GM18907 (cell line): ENCODE data around the gene SLC26A4.
"Not testable (repeated sequence)": the region's sequence is repeated elsewhere in the genome, so short reads cannot be mapped to it uniquely, and the experiment has no call there.

Experiments
- ATAC-seq: cut with Tn5 transposase; IDR thresholded peaks from one replicate; pipeline ENCODE4 v1.9.1; 2021; ENCODE audit warnings: mild to moderate bottlenecking, moderate library complexity; ENCODE audit not compliant: unreplicated experiment

SLC26A4 gene

GRCh38 chr7:107660381-107661080 is at the start of gene SLC26A4:
TSS of gene SLC26A4 (plus strand) at chr7:107660828. CDS start at chr7:107661642, 814 bp downstream.
- peak; percentile 44 for ATAC-seq

GRCh38 chr7:107613439-107613838 is 47.2 kb upstream of the SLC26A4 start:
- ATAC-seq = no peak

DNA sequence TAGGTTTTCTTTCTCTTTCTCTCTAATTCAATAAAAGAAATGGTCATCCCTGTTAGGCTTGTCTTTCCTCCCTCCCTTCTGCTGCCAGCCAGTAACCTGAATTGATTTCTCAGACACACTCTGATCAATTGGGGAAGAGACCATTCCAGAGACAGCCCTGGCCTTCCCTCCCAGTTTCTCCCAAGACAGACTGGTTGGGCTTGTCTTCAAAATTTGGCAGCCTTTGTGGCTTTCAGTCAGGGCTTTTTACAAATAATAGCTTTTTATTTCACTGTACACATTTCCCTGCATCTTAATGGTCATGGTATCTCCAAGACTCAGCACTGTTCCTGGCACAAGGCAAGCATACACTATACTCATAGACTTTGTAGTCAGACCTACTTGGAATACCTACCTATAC is 46.7 kb upstream of the SLC26A4 start:
- ATAC-seq = no peak

- no peak for ATAC-seq
Measured at GRCh38 chr7:107614425-107614824, 46.2 kb upstream of the SLC26A4 start.

GRCh38 chr7:107615910-107616680 is 44.5 kb upstream of the SLC26A4 start:
- no peak for ATAC-seq

DNA sequence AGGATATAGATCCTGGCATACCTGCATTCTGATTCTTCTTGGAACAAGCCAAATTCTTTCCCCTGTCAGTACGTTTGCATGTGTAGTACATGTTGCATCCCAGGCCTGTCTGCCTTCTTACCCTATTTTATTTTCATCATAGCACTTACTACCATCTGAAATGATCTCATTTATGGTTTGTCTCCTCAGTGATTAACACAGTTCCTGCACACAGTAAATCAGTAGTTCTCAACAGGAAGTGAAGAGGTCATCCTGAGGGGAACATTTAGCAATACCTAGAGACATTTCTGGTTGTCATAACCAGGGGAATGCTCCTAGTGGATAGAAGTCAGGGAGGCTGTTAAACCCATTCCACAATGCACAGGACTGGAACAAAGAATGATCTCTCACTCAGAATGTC is 38.2 kb upstream of the SLC26A4 start:
- no peak for ATAC-seq

DNA sequence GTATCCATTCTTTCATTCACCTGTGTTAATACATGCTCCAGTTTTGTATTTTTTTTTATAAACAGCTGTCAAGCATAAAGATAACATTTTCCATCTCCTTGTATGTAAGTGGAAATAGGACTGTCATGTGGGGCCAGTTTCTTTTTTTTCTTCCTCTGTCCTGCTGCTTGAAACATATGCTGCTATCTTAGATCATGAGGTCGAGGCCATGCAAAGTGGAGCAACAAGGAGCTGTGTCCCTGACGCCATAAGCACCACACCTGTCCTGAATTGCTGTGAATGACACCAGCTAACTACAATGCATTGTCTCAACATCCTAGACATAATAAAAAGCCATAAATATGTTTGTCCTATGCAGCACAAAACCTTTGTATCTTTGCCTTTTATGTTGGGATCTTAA is 37.7 kb upstream of the SLC26A4 start:
- no peak for ATAC-seq

GRCh38 chr7:107627002-107627401 is 33.6 kb upstream of the SLC26A4 start:
- ATAC-seq = no peak

GRCh38 chr7:107628461-107629064 is 32.1 kb upstream of the SLC26A4 start:
- no peak for ATAC-seq

GRCh38 chr7:107630342-107630741 is 30.3 kb upstream of the SLC26A4 start:
- ATAC-seq = no peak

- ATAC-seq = no peak
Measured at GRCh38 chr7:107631588-107632491, 28.8 kb upstream of the SLC26A4 start.

GRCh38 chr7:107632492-107632865 is 28.1 kb upstream of the SLC26A4 start:
- no peak for ATAC-seq

- ATAC-seq = peak; percentile 94
Measured at GRCh38 chr7:107638594-107638993, 22.0 kb upstream of the SLC26A4 start.

DNA sequence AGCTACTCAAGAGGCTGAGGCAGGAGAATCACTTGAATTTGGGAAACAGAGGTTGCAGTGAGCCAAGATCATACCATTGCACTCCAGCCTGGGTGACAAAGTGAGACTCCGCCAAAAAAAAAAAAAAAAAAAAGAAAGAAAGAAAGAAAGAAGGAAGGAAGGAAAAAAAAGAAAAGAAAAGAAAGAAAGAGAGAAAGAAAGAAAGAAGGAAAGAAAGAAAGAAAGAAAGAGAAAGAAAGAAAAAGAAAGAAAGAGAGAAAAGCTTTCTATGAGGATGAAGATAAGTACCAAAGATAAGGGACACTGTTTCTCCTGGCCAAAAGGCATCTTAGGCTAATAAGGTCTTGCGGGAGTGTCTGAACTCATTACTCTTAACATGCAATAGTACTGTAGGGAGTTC is 21.6 kb upstream of the SLC26A4 start:
- ATAC-seq = not testable (repeated sequence)

GRCh38 chr7:107641676-107642075 is 19.0 kb upstream of the SLC26A4 start:
- no peak for ATAC-seq

DNA sequence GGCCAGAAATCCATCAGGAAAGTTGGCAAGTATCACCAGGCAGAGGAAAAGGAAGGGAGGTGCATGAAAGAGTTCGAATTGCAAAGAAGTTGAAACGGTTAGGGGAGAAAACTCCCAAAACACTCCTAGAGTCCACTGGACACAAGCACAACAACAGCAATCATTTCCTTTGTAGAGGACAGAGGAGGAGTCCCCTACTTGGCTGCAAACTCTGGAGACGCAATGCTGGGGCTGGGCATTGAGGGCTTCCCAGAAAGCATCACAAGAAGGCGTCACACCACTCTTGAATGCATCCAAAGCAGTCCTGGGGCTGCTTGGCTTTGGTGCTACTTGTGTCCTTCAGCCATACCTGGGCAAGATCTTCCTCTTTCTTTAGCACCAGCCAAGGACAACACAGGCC is 18.1 kb upstream of the SLC26A4 start:
- no peak for ATAC-seq

- no peak for ATAC-seq
Measured at GRCh38 chr7:107643407-107643806, 17.2 kb upstream of the SLC26A4 start.

DNA sequence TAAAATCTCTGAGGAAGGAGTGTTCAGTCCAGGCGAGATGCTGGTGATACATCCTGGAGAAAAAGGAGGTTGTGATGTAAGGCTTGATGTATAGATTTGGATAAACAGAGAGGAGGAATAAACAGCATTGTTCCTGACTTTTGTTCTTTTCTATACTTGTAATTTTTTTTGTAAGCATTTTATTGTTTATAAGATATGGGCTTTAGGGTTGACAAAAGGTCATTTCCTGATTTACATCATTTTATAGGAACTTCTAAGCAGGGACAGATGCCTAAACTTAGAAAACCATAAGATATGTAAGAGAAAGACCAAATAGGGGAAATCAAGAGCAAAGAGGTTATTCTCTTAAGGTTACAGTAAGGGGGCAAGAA is 16.7 kb upstream of the SLC26A4 start:
- no peak for ATAC-seq

DNA sequence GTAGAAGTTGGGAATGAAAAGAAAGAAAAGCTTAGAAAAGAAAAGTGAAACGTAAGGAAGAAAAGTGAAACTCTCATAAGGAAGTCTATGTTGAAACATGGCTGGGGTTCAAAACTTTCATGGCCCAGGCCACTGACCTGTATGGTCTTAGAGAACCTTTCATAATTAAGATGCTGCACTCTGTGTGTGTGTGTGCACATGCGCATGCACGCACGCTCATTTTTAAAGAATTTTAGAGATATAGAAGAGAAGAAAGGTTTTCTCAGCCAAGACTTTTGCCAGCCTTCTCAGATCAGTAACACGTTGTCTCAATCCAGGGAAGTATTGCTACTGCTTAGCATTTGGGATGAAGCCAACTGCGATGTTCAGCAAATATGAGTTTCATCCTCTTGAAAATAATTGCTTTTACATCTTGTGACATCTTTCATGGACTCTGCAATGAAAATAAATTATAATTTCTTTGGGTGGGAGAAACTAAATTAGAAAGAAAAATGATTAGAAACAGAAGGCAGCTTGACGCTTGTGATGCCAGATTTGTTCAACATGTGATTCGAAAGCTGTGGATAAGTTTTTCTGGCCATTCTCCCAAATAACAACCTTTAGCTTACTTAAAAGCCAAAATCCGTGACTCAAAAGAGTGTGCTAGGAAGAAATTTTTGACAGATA is 16.2 kb upstream of the SLC26A4 start:
- ATAC-seq = no peak

- ATAC-seq = no peak
Measured at GRCh38 chr7:107652642-107653041, 8.0 kb upstream of the SLC26A4 start.

- no peak for ATAC-seq
Measured at GRCh38 chr7:107658467-107658866, 2.2 kb upstream of the SLC26A4 start.
